NT2/D1 (cell line): ENCODE measurements around the gene MAGI2.

Source experiments
- SUZ12 ChIP-seq: IDR thresholded peaks from 2 replicates; pipeline ENCODE4 v1.6.1; 2011; ENCODE audit not compliant: insufficient read length, insufficient read depth; ENCODE audit errors: extremely low read depth
- YY1 ChIP-seq: IDR thresholded peaks from 2 replicates; pipeline ENCODE4 v1.6.1; 2011; ENCODE audit not compliant: insufficient read length, insufficient read depth
- ZNF274 ChIP-seq: IDR thresholded peaks from 2 replicates; pipeline ENCODE4 v1.6.1; 2011; ENCODE audit warnings: mild to moderate bottlenecking, low read depth, low read length

- TF ChIP-seq YY1 (no peak), SUZ12 (no peak), ZNF274 (no peak)
Observed at GRCh38 chr7:78427209-78427608, 1026.3 kb downstream of the MAGI2 start.
